HG03108 (cell line): ENCODE results near the gene COL8A1.
"Not testable (repeated sequence)": the region's sequence is repeated elsewhere in the genome, so short reads cannot be mapped to it uniquely, and the experiment has no call there.

Experiments
- ATAC-seq: cut with Tn5 transposase; IDR thresholded peaks from one replicate; pipeline ENCODE4 v1.9.1; 2021; ENCODE audit warnings: moderate library complexity; ENCODE audit not compliant: unreplicated experiment

The COL8A1 gene

DNA sequence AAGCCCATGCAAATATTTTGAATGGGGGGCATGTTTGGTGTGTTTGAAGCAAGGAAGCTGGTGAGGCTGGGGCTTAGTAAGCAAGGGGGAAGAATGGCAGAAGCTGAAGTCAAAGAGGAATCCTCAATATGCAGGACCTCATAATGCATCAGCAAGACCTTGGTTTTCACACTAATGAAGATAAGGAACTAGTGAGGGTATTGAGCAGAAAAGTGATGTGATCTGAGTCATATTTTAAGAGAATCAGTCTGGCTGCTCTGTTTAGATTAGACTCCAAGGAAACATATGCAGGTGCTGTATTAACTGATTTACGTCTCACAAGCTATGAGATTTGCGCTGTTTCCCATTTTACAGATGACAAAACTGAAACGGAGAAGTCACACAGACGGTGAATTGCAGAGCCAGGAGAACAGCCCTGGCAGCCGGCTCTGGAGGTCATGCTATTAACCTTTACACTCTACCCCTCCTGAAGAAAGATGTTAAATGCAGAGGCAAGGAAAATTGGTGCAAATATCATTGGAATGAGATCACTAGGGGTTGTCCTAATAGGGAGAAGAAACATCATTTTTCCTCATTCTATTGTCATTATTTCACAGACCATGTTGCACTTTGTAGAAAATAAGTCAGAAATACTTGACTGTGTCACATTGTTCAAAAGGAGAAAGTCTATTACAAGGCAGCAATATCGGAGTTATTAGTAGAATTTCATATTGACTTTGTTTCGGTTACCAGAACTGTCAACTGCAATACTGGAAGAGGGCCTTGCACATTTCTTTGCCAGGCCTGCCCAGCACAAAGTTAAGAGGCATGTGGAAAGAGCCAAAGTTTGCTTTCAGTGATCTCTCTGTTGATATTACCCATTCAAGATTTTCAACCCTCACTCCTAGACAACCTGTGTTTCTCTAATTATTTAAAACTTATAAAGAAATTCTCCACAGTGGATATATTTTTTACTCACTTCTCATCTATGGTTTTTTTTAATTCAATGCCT is 64.9 kb downstream of the COL8A1 start:
- no peak for ATAC-seq

DNA sequence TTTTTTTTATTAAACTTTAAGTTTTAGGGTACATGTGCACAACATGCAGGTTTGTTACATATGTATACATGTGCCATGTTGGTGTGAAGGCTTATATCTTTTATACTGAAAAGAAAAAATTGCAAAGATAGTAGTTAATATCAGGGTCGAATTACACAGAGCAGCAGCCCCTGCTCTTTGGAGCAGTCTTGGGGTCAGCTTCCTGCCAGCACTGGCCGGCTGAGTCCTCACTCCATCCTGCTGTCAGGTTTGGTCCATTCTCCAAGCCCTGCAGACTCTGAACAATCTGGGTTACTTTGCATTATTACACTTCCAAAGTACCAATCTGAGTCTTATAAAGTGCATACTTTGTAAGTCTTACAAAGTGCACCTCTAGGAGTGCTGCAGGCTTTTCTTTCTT is 66.0 kb downstream of the COL8A1 start:
- no peak for ATAC-seq

GRCh38 chr3:99706410-99706809 is 68.0 kb downstream of the COL8A1 start:
- ATAC-seq = no peak

- no peak for ATAC-seq
Observed at GRCh38 chr3:99708207-99708745, 69.9 kb downstream of the COL8A1 start.

- no peak for ATAC-seq
Observed at GRCh38 chr3:99709686-99710085, 71.3 kb downstream of the COL8A1 start.

- no peak for ATAC-seq
Observed at GRCh38 chr3:99710094-99710493, 71.7 kb downstream of the COL8A1 start.

DNA sequence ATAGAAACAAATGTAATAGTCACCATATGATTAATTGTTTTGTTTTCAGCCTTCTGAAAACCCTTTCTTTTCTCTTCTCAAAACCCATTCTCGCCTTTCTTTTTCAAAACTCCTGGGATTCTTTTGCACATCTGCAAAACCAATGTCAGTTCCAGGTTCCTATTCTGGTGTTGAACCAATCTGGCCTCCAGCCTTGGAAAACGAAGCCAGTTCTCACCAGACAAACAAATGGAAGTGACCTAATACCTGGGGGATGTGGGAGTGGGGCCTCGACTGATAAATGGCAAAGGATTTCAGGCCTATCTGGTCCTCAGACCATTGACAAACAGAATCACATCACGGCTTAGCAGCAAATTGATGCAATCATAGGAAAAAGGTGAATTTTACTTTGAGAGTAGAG is 73.0 kb downstream of the COL8A1 start:
- no peak for ATAC-seq

DNA sequence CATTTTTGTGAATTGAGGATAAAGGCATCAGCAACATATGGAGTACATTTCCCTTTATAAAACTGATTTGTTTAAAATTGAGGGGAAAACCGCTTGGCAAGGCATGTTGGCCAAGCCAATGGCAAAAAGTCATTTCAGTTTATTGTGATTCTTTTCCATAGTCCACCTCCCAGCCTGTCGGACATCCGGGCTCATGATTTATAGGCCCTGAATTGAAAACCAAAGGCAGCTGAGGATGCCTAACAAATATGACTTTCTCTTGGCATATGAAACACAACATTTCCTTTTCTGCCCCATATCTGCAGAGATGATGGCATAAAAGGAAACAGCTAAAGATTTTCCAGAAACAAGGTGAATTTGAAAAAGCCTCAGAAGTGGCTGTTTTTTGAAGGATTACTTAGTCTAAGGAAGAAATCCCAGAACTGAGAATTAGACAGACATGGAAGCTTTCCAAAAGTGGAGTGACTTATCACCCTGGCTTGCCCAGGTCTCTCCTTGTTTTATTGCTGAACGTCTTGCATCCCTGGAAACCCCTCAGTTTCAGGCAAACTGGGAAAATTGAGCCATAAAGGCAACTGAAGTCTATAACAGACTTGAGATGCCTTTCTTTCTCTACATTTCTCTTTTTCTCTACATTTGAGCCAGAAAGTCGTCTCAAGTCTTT is 74.0 kb downstream of the COL8A1 start:
- ATAC-seq = no peak

GRCh38 chr3:99713440-99713839 is 75.0 kb downstream of the COL8A1 start:
- ATAC-seq = no peak

DNA sequence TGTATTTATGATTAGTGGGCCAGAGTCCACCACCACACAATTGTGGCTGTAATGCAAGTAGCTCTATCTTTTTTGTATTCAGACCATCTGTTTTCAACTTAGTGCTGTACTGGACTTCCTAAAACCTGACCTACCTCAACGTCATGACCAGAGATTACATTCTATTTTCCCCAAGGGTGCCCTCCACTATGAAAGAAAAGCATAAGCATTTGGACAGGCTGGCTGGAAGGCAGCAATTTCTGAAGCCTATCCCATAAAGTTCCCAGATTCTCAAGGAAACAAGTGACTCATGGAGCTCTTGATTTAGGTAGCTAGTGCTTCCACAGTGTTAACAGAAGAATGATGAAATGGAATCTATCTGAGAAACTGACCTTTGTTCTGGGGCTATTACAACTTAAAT is 75.8 kb downstream of the COL8A1 start:
- ATAC-seq = no peak

GRCh38 chr3:99714575-99714974 is 76.2 kb downstream of the COL8A1 start:
- no peak for ATAC-seq

DNA sequence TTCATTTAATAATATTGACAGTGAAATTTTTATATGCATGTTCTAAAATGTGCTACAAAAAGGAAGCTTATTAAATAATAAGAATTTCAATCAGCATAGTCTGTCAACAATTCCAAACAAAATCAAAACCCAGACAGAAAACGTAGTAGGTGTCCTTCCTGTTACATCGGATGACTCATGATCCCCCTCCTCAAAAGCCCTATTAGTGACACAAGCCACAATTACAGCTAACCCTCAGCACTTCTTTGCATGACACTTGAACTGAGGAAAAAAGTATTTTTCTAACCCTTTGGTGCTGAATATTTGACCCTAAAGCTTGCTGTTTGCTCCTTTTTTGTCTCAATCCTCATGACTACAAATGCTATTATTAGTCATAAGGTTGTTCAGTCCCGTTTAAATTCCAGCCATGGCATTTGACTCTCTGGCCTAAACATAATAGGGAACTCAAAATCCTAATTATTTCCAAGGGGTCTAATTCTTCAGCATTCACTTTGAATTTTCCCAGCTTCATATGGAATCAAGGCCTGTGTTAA is 78.1 kb downstream of the COL8A1 start:
- no peak for ATAC-seq

- no peak for ATAC-seq
Observed at GRCh38 chr3:99720985-99721632, 82.7 kb downstream of the COL8A1 start.

DNA sequence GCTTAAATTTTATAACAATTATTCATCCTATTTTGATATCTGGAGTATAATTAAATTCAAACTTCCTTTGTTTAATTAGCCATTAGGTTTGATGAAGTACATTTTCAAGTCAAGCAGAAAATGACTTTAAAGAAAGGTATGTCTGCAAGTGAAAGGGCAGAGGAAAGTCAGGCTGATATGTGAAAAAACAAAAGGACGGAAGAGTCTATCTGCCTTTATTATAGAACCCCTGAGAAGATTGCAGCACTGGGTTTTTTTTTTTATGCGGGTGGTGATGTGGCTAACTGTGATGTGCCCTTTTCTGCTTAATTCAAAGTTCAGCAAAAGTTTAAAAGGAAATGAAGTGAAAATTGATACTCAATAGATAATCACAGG is 83.2 kb downstream of the COL8A1 start:
- ATAC-seq = no peak

- no peak for ATAC-seq
Observed at GRCh38 chr3:99724276-99724675, 85.9 kb downstream of the COL8A1 start.

DNA sequence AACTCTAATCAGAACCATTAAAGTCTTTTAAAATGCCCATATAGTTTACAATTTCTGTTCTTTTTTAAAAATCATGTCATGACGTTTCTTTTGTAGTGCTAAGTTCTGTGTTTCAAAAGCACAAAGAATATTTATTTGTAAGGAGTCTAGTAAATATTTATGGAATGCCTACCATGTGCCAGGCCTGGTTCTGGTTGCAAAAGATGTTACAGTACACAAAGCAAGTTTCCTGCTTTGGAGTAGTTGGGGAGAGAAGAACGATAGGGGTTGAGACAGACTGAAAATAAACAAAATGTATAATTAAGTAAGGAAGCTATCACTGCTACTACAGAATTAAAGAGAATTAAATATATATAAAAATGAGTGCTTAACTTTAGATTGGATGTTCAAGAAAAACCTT is 92.5 kb downstream of the COL8A1 start:
- ATAC-seq = no peak

DNA sequence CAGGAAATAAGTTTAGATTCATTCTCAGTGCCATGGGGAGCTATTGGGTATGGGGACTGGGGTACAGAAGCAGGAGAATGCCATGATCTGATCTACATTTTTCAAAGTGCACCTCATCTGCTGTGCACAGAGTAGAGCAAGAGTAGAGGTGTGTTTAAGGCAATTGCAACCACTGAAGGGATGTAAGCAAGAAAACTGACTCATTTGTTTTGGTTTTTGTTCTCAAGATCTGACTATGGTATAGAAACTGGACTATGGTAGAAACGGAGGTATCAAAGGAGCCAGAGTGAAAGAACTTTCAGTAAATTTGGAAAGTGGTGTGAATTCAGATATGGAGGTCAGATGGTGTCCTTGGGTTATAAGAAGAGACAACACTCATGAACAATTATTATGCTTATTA is 93.1 kb downstream of the COL8A1 start:
- ATAC-seq = no peak

GRCh38 chr3:99740371-99740770 is 102.0 kb downstream of the COL8A1 start:
- not testable (repeated sequence) for ATAC-seq

- ATAC-seq = no peak
Observed at GRCh38 chr3:99741588-99741987, 103.2 kb downstream of the COL8A1 start.

DNA sequence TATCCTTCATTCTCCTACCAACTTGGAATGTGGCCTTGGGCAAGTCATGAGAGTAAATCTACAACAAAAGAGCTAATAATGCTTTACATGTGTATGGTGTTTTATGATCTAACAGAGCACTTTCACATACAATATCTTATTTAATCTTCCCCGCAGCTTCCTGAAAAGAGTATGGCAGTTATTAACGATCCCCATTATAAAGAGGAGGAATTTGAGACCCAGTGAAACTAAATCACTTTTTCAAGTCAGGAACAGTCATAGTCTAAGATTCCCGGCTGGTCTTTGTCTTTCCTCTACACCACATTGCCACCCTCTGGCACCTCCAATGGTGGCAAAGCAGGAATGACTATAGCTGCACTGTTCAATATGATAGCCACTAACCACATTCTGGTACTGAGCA is 109.5 kb downstream of the COL8A1 start:
- ATAC-seq = no peak

DNA sequence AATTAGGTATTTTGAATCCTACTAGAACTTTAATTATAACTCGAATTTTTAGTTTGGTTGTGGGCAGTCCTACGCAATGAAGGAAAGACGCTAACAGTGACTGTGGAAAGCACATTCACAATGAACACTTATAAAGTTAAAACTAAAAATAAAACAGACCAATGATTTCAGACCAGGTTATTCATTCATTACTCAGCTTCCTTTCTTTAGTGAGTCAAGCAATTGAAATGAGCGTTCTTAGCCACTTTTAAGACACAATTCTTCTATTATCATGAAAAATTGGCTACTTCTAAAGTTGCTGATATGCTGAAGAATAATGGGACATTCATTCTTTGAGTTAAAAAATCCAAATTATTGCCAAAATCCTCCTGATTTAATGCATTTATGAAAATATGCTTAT is 113.3 kb downstream of the COL8A1 start:
- ATAC-seq = no peak
